Neural cell (in vitro differentiated cells): ENCODE data around the gene CYP26A1.

ENCODE experiments used
- CTCF ChIP-seq: fragments of 450-650 bp; IDR thresholded peaks from 2 replicates; pipeline ENCODE4 v1.5.1; 2014; ENCODE audit warnings: antibody characterized with exemption, mild to moderate bottlenecking, moderate library complexity; ENCODE audit not compliant: poor library complexity, severe bottlenecking
- EP300 ChIP-seq: fragments of 450-650 bp; conservative IDR thresholded peaks from 2 replicates; pipeline ENCODE4 v1.6.1; 2014; ENCODE audit warnings: antibody characterized with exemption, mild to moderate bottlenecking, moderate library complexity; ENCODE audit not compliant: poor library complexity, severe bottlenecking
- EZH2 ChIP-seq: fragments of 200-600, 300-800 bp; shearing (Covaris generic), sonication (generic); IDR thresholded peaks from 2 replicates; pipeline ENCODE4 v1.6.1; 2014; ENCODE audit warnings: antibody characterized with exemption, low read length, borderline replicate concordance, mild to moderate bottlenecking; ENCODE audit not compliant: insufficient read depth, poor library complexity, severe bottlenecking
- MXI1 ChIP-seq: fragments of 450-650 bp; conservative IDR thresholded peaks from 2 replicates; pipeline ENCODE4 v1.6.1; 2014; ENCODE audit warnings: antibody characterized with exemption, mild to moderate bottlenecking; ENCODE audit not compliant: poor library complexity, severe bottlenecking
- POLR2AphosphoS5 ChIP-seq: IDR thresholded peaks from 2 replicates; pipeline ENCODE4 v1.6.1; 2012
- REST ChIP-seq: IDR thresholded peaks from 2 replicates; pipeline ENCODE4 v1.6.1; 2012; ENCODE audit warnings: borderline replicate concordance
- SMC3 ChIP-seq: fragments of 450-650 bp; conservative IDR thresholded peaks from 2 replicates; pipeline ENCODE4 v1.6.1; 2014; ENCODE audit warnings: antibody characterized with exemption, mild to moderate bottlenecking, moderate library complexity; ENCODE audit not compliant: poor library complexity

GRCh38 chr10:93081318-93081717 lies 7.6 kb downstream of the CYP26A1 start:
- TF ChIP-seq CTCF (no peak), SMC3 (no peak), EP300 (no peak), POLR2AphosphoS5 (no peak), EZH2 (no peak), REST (no peak), MXI1 (no peak)
